NT2/D1 (cell line): ENCODE measurements around the gene THAP3.
"Not testable (repeated sequence)": the region's sequence is repeated elsewhere in the genome, so short reads cannot be mapped to it uniquely, and the experiment has no call there.

Experiments
- DNase-seq: peaks from one replicate; pipeline ENCODE4 v3.0.0-alpha.2; 2011; ENCODE audit warnings: low read depth, low spot score
- H3K27me3 ChIP-seq: 2 replicates; pipeline ENCODE4 v1.6.0; 2011; ENCODE audit warnings: mild to moderate bottlenecking; ENCODE audit not compliant: insufficient read length, insufficient read depth
- H3K36me3 ChIP-seq: 2 replicates; pipeline ENCODE4 v1.6.1; 2011; ENCODE audit warnings: mild to moderate bottlenecking, low read length, mixed read lengths; ENCODE audit not compliant: insufficient read depth, insufficient read length
- H3K4me1 ChIP-seq: 2 replicates; pipeline ENCODE4 v1.5.1; 2011; ENCODE audit not compliant: insufficient read depth, insufficient read length
- H3K4me3 ChIP-seq: 2 replicates; pipeline ENCODE4 v1.5.1; 2011; ENCODE audit warnings: low read depth; ENCODE audit not compliant: insufficient read length
- H3K9ac ChIP-seq: 2 replicates; pipeline ENCODE4 v1.6.0; 2011; ENCODE audit warnings: low read depth; ENCODE audit not compliant: insufficient read length
- H3K9me3 ChIP-seq: 2 replicates; pipeline ENCODE4 v1.5.1; 2011; ENCODE audit warnings: mild to moderate bottlenecking, low read length; ENCODE audit not compliant: insufficient read depth
- SUZ12 ChIP-seq: IDR thresholded peaks from 2 replicates; pipeline ENCODE4 v1.6.1; 2011; ENCODE audit not compliant: insufficient read length, insufficient read depth; ENCODE audit errors: extremely low read depth
- YY1 ChIP-seq: IDR thresholded peaks from 2 replicates; pipeline ENCODE4 v1.6.1; 2011; ENCODE audit not compliant: insufficient read length, insufficient read depth
- ZNF274 ChIP-seq: IDR thresholded peaks from 2 replicates; pipeline ENCODE4 v1.6.1; 2011; ENCODE audit warnings: mild to moderate bottlenecking, low read depth, low read length

Gene THAP3

GRCh38 chr1:6635161-6635909 lies 10.7 kb downstream of the THAP3 start:
- DNase-seq: no peak
- Histone ChIP-seq H3K36me3 (peaks cover 78% of the 10 kb centered on the region), H3K4me1 (no peaks in the 10 kb centered on the region), H3K9me3 (no peaks in the 10 kb centered on the region), H3K4me3 (no peak overlapping the region), H3K27me3 (no peaks in the 10 kb centered on the region), H3K9ac (no peak overlapping the region)
- TF ChIP-seq SUZ12 (no peak), YY1 (no peak), ZNF274 (no peak)

- peaks cover 81% of the 10 kb centered on the region for H3K36me3 ChIP-seq
- DNase-seq: no peak
- H3K9ac ChIP-seq: no peak overlapping the region
- H3K9me3 ChIP-seq: no peaks in the 10 kb centered on the region
- no peak overlapping the region for H3K4me3 ChIP-seq
- no peaks in the 10 kb centered on the region for H3K27me3 ChIP-seq
- TF ChIP-seq ZNF274 (no peak), YY1 (no peak), SUZ12 (no peak)
- H3K4me1 ChIP-seq: no peaks in the 10 kb centered on the region
These were observed 11.5 kb downstream of the THAP3 start for GRCh38 chr1:6635910-6636760.

GRCh38 chr1:6636778-6637177 lies 12.1 kb downstream of the THAP3 start:
- not testable (repeated sequence) for H3K27me3 ChIP-seq, H3K9ac ChIP-seq, H3K4me3 ChIP-seq, H3K9me3 ChIP-seq, DNase-seq, H3K4me1 ChIP-seq
- H3K36me3 ChIP-seq: peaks cover 86% of the 10 kb centered on the region

GRCh38 chr1:6637770-6638169 lies 13.1 kb downstream of the THAP3 start:
- Histone ChIP-seq H3K27me3 (no peaks in the 10 kb centered on the region), H3K9me3 (no peaks in the 10 kb centered on the region), H3K4me3 (no peak overlapping the region), H3K4me1 (no peaks in the 10 kb centered on the region), H3K9ac (no peak overlapping the region), H3K36me3 (peaks cover 89% of the 10 kb centered on the region)
- DNase-seq: no peak
- no peak for TF ChIP-seq ZNF274
- no peak for TF ChIP-seq YY1
- no peak for TF ChIP-seq SUZ12

- no peaks in the 10 kb centered on the region for H3K4me1 ChIP-seq
- no peak overlapping the region for H3K9ac ChIP-seq
- H3K4me3 ChIP-seq: no peak overlapping the region
- no peaks in the 10 kb centered on the region for H3K9me3 ChIP-seq
- no peaks in the 10 kb centered on the region for H3K27me3 ChIP-seq
- no peak for DNase-seq
- peaks cover 88% of the 10 kb centered on the region for H3K36me3 ChIP-seq
- no peak for TF ChIP-seq YY1
- TF ChIP-seq ZNF274: no peak
- no peak for TF ChIP-seq SUZ12
These were observed 13.6 kb downstream of the THAP3 start for GRCh38 chr1:6638226-6638625.

GRCh38 chr1:6640867-6641266 lies 16.2 kb downstream of the THAP3 start:
- not testable (repeated sequence) for H3K9me3 ChIP-seq, H3K4me3 ChIP-seq, H3K9ac ChIP-seq, H3K27me3 ChIP-seq, H3K4me1 ChIP-seq, DNase-seq
- H3K36me3 ChIP-seq: peaks cover 83% of the 10 kb centered on the region

- no peak overlapping the region for H3K9ac ChIP-seq
- no peaks in the 10 kb centered on the region for H3K27me3 ChIP-seq
- no peaks in the 10 kb centered on the region for H3K9me3 ChIP-seq
- H3K36me3 ChIP-seq: peaks cover 59% of the 10 kb centered on the region
- DNase-seq: no peak
- TF ChIP-seq YY1: no peak
- no peak for TF ChIP-seq ZNF274
- no peak for TF ChIP-seq SUZ12
- H3K4me3 ChIP-seq: no peak overlapping the region
- no peaks in the 10 kb centered on the region for H3K4me1 ChIP-seq
These were observed 20.4 kb downstream of the THAP3 start for GRCh38 chr1:6645018-6645417.
